HCT116 (cell line): Measurements from ENCODE around the gene RBPJ. TPM values are rescaled to one million over a fixed set of nuclear protein-coding genes. Genes with fewer than 3 reads are reported as not detected.

Experiments
- ATAC-seq: fragments of 200-7000 bp; cut with Tn5 transposase; 2 replicates; pipeline ENCODE4 v1.9.1; 2020; ENCODE audit warnings: mild to moderate bottlenecking, moderate library complexity
- BruUV-seq: library from RNA; stranded (reverse); fragments of 400-500 nt; replicated peaks from 2 replicates; lab custom pipeline; 2021; lab: Mats Ljungman, UMichigan
- CTCF ChIA-PET: fragments of 300-600 bp; sonication (Branson Sonifier 250); formaldehyde crosslinking; loops from one replicate; lab custom pipeline; 2021; ENCODE audit warnings: antibody characterized with exemption; lab: Charles Lee
- POLR2A ChIA-PET: fragments of 300-600, 350-600 bp; sonication (Branson Sonifier 250); formaldehyde crosslinking; loops from one replicate; lab custom pipeline; 2021; ENCODE audit warnings: antibody characterized with exemption; lab: Charles Lee
- RAD21 ChIA-PET, 2 experiments: fragments of 300-600 bp; sonication (Branson Sonifier 250); formaldehyde crosslinking; loops; one replicate each; lab custom pipeline; 2023; ENCODE audit warnings: low total read pairs in 2 of 2; ENCODE audit not compliant: uncharacterized antibody in 2 of 2, unreplicated experiment in 2 of 2, low non-redundant PET in 1 of 2; lab: Charles Lee
- DNase-seq: peaks from one replicate; pipeline ENCODE4 v3.0.0-alpha.2; 2010; ENCODE audit warnings: low read depth, low spot score
- H2AFZ ChIP-seq: fragments of 200-600 bp; shearing (Covaris generic), sonication (generic); 2 replicates; pipeline ENCODE4 v1.6.1; 2017; ENCODE audit warnings: low read depth, mixed run types, mixed read lengths, antibody characterized with exemption, low read length; ENCODE audit not compliant: poor library complexity, severe bottlenecking
- H3K27ac ChIP-seq: 2 replicates; pipeline ENCODE4 v1.5.1; 2012; ENCODE audit warnings: low read depth, low read length
- H3K27me3 ChIP-seq: fragments of 200-600 bp; sonication (generic); 2 replicates; pipeline ENCODE4 v1.6.1; 2016; ENCODE audit warnings: mixed run types, low read length, mixed read lengths; ENCODE audit not compliant: insufficient read depth
- H3K36me3 ChIP-seq, 2 experiments: fragments of 200-500 bp in 1 of 2; fragments of 200-600 bp in 1 of 2; sonication (Bioruptor generic) in 1 of 2; sonication (generic) in 1 of 2; 2 replicates each; pipeline versions ENCODE4 v1.5.1 to v1.6.1; 2014 to 2016; ENCODE audit warnings: low read length in 2 of 2, inconsistent platforms in 1 of 2, mixed read lengths in 1 of 2, mixed run types in 1 of 2; ENCODE audit not compliant: insufficient read depth in 2 of 2, control insufficient read depth in 1 of 2
- H3K4me1 ChIP-seq, 2 experiments: fragments of 200-600 bp in 1 of 2; sonication (generic) in 1 of 2; 2 replicates each; pipeline versions ENCODE4 v1.5.1 to v1.6.1; 2012 to 2017; ENCODE audit warnings: low read length in 2 of 2, inconsistent platforms in 1 of 2, mild to moderate bottlenecking in 1 of 2, mixed read lengths in 1 of 2, mixed run types in 1 of 2, moderate library complexity in 1 of 2; ENCODE audit not compliant: insufficient read depth in 2 of 2, control insufficient read depth in 1 of 2
- H3K4me2 ChIP-seq: fragments of 200-600 bp; sonication (generic); 2 replicates; pipeline ENCODE4 v1.6.1; 2017; ENCODE audit warnings: mixed run types, low read length, mixed read lengths
- H3K4me3 ChIP-seq, 2 experiments: fragments of 200-600 bp in 1 of 2; sonication (generic) in 1 of 2; replicated peaks in 1 of 2; 2 replicates each; pipeline ENCODE4 v1.5.1; 2011 to 2016; ENCODE audit warnings: low read length in 2 of 2, control low read depth in 1 of 2, low read depth in 1 of 2, mild to moderate bottlenecking in 1 of 2, mixed read lengths in 1 of 2, mixed run types in 1 of 2
- H3K79me2 ChIP-seq: fragments of 200-600 bp; sonication (generic); 2 replicates; pipeline ENCODE4 v1.6.1; 2017; ENCODE audit warnings: mild to moderate bottlenecking, mixed run types, low read length, moderate library complexity, mixed read lengths; ENCODE audit not compliant: insufficient read depth
- H3K9ac ChIP-seq: fragments of 200-600 bp; sonication (generic); 2 replicates; pipeline ENCODE4 v1.6.1; 2016; ENCODE audit warnings: low read length, mixed read lengths
- H3K9me2 ChIP-seq: fragments of 200-600 bp; sonication (generic), shearing (Covaris generic); 2 replicates; pipeline ENCODE4 v1.6.1; 2017; ENCODE audit warnings: mixed run types, mild to moderate bottlenecking, moderate library complexity; ENCODE audit not compliant: insufficient read depth
- H3K9me3 ChIP-seq, 2 experiments: fragments of 200-500 bp in 1 of 2; fragments of 200-600 bp in 1 of 2; sonication (Bioruptor generic) in 1 of 2; sonication (generic) in 1 of 2; 2 replicates each; pipeline ENCODE4 v1.6.1; 2014 to 2017; ENCODE audit warnings: low read length in 2 of 2, mixed read lengths in 2 of 2, inconsistent platforms in 1 of 2, low read depth in 1 of 2, mild to moderate bottlenecking in 1 of 2, mixed run types in 1 of 2, moderate library complexity in 1 of 2; ENCODE audit not compliant: control insufficient read depth in 1 of 2, insufficient read depth in 1 of 2
- H4K20me1 ChIP-seq: fragments of 200-600 bp; sonication (generic), shearing (Covaris generic); 2 replicates; pipeline ENCODE4 v1.6.1; 2017; ENCODE audit warnings: mixed run types, mild to moderate bottlenecking, moderate library complexity; ENCODE audit not compliant: insufficient read depth
- EZH2 ChIP-seq: fragments of 200-600 bp; sonication (generic); IDR thresholded peaks from 2 replicates; pipeline ENCODE4 v1.6.1; 2017; ENCODE audit warnings: antibody characterized with exemption, mixed run types
- JUND ChIP-seq: IDR thresholded peaks from 2 replicates; pipeline ENCODE4 v1.6.1; 2012
- SIN3A ChIP-seq: IDR thresholded peaks from 2 replicates; pipeline ENCODE4 v1.6.1; 2012; ENCODE audit warnings: low read depth
- TCF7L2 ChIP-seq: IDR thresholded peaks from 2 replicates; pipeline ENCODE4 v1.7.0; 2011; ENCODE audit warnings: borderline replicate concordance, inconsistent platforms; ENCODE audit not compliant: insufficient read depth, insufficient read length; ENCODE audit errors: extremely low read depth
- ZNF274 ChIP-seq: fragments of 200-500 bp; sonication (Bioruptor generic); IDR thresholded peaks from 2 replicates; pipeline ENCODE4 v1.6.1; 2014; ENCODE audit warnings: mild to moderate bottlenecking, low read depth, low read length, inconsistent platforms
- intact Hi-C: fragments of 100-400 bp; cut with micrococcal nuclease; formaldehyde crosslinking; loops from 2 replicates; pipeline ENCODE4 v1.10.0; 2022
- total RNA-seq: library from RNA; stranded (reverse); gene quantifications from one replicate; pipeline ENCODE4 v1.2.1, GENCODE V29; 2021; ENCODE audit not compliant: unreplicated experiment
- TF ChIP-seq, protein P1 (sequence below): IDR thresholded peaks from 2 replicates; pipeline ENCODE4 v1.6.1; 2011; ENCODE audit warnings: mild to moderate bottlenecking, low read length, moderate library complexity; ENCODE audit not compliant: insufficient replicate concordance; ENCODE audit errors: extremely low read depth

Gene RBPJ
- total RNA-seq, 1 experiment from 2014 or later, result 72.7 TPM

- H3K4me1 ChIP-seq, result peaks cover 8 to 34% of the 10 kb centered on the region in 2 experiments
- POLR2A ChIA-PET, result no interaction called here
- CTCF ChIA-PET, result no interaction called here
- peaks cover 97% of the 10 kb centered on the region for H3K79me2 ChIP-seq
- RAD21 ChIA-PET, result no interaction called here
- no peak overlapping the region for H3K9ac ChIP-seq
- intact Hi-C loops, result loop anchor here (10.0 kb wide), 1 partner anchor 413 kb away; no protein-coding TSS in a partner anchor
- H2AFZ ChIP-seq, result no peak overlapping the region
- no peaks in the 10 kb centered on the region for H3K27me3 ChIP-seq
- ATAC-seq, result no peak
- no peak for TF ChIP-seq SIN3A
- no peak for TF ChIP-seq EZH2
- no peak for TF ChIP-seq TCF7L2
- TF ChIP-seq, protein P1, sequence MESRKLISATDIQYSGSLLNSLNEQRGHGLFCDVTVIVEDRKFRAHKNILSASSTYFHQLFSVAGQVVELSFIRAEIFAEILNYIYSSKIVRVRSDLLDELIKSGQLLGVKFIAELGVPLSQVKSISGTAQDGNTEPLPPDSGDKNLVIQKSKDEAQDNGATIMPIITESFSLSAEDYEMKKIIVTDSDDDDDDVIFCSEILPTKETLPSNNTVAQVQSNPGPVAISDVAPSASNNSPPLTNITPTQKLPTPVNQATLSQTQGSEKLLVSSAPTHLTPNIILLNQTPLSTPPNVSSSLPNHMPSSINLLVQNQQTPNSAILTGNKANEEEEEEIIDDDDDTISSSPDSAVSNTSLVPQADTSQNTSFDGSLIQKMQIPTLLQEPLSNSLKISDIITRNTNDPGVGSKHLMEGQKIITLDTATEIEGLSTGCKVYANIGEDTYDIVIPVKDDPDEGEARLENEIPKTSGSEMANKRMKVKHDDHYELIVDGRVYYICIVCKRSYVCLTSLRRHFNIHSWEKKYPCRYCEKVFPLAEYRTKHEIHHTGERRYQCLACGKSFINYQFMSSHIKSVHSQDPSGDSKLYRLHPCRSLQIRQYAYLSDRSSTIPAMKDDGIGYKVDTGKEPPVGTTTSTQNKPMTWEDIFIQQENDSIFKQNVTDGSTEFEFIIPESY, result no peak
- H3K9me2 ChIP-seq, result no peaks in the 10 kb centered on the region
- DNase-seq, result no peak
- no peaks in the 10 kb centered on the region for H3K9me3 ChIP-seq
- BruUV-seq, result no TSS peak
- no peak overlapping the region for H3K27ac ChIP-seq
- H3K4me2 ChIP-seq, result no peak overlapping the region
- H4K20me1 ChIP-seq, result peaks cover 8% of the 10 kb centered on the region; the same call in 1 of the 2 replicates
- no peaks in the 10 kb centered on the region for H3K36me3 ChIP-seq
- H3K4me3 ChIP-seq, result no peak overlapping the region
These were observed 16.8 kb downstream of the RBPJ start for GRCh38 chr4:26337612-26338011.

DNA sequence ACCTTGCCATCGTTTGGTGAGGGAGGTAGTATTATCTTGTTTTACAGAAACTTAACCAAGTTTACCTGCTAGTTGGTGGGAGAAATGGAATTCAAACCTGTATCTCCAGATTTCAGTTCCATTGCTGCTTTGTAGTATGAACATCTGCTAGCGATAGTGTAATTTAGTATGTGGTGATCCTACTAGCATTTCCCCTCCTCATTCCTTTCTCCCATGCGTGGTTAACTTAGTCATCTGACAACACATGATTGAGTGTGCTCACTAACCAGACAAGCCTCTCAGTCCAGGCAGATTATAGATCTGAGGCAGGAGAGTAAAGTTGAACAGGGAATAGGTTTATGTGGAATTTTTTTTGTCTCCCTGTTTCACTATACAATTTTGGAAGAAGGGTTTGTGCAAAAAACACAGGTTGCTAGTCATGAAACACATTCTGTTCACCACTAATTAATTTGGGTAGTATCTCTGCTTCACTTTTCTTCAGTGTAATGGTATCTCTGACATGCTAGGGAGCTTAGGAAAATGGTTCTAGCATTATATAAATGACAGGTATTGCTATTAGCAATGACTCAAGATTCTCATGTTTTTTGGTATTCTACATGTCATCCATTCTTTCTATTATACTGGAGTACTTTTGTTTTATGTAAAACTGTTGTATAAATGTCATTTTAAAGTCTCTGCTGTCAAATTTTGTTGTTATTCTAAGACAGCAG, 21.7 kb downstream of the RBPJ start:
- H3K4me3 ChIP-seq, result no peak overlapping the region
- ChIA-PET CTCF (interaction anchor here (5.2 kb wide), 1 partner anchor 13 kb away, joined by 23 read pairs; no protein-coding TSS in a partner anchor), POLR2A (interaction anchor here (0.6 kb wide), 1 partner anchor 150 kb away, joined by 3 read pairs; no protein-coding TSS in a partner anchor), RAD21 (no interaction called here)
- peaks cover 94% of the 10 kb centered on the region for H3K79me2 ChIP-seq
- H3K4me1 ChIP-seq, result peaks cover 8 to 31% of the 10 kb centered on the region in 2 experiments
- intact Hi-C loops, result no loop called here
- peak; percentile 30; the same call in 1 of the 2 replicates for TF ChIP-seq JUND
- TF ChIP-seq ZNF274, result no peak
- H3K9ac ChIP-seq, result 0 out of 2 replicates have a peak overlapping the region, but pooled peaks have one; percentile 1
- H3K9me2 ChIP-seq, result no peaks in the 10 kb centered on the region
- peak; percentile 88 for ATAC-seq
- peaks cover 15% of the 10 kb centered on the region; the same call in 1 of the 2 replicates for H4K20me1 ChIP-seq
- peak; percentile 23 for DNase-seq
- H3K36me3 ChIP-seq, result no peaks in the 10 kb centered on the region
- H3K27ac ChIP-seq, result no peak overlapping the region
- no peaks in the 10 kb centered on the region for H3K27me3 ChIP-seq
- BruUV-seq, result no TSS peak
- H3K4me2 ChIP-seq, result peak overlapping the region; percentile 46
- no peak overlapping the region for H2AFZ ChIP-seq
- H3K9me3 ChIP-seq, result no peaks in the 10 kb centered on the region
